Measurements from ENCODE around the gene ASB13.
A peak's percentile ranks its signal among the peaks of the same experiment; 100 is the strongest.

Gene ASB13

GRCh38 chr10:5647507-5648240 lies 18.7 kb downstream of the ASB13 start:
- DNase-seq (ENCODE audit: low read depth in 2 of 2) = no peak

DNA sequence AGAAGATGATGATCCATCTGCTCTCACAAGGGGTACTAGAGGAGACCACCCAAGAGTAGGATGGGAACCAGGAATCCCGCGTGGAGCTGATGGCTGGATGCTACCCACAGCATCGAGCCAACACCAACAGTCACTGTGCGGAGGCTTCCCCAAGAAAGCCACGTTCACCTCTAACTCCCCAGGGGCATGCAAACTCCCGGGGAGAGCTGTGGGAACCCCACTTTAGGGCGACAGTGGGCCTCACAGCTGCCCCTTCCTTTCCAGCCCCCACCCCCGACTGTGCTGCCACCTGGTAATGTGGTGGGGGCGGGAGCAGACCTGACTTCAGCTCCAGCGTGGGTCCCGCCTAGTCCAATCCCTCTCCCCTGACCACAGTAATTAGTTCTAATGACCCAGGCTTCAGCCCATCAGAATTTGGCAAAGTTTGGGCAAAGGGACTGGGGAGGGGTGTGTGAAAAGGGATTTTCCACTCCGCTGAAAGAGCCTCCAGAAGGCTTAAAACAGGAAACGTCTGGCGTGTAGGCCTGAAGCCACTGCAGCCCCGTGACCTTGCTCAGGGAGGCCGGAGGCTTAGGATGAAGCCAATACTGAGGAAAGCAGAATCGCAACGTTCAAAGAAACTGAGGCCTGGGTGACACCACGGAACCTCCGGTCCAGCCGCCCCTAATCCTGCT lies 20.3 kb downstream of the ASB13 start:
- no peak for DNase-seq (ENCODE audit: low read depth in 2 of 2)

DNA sequence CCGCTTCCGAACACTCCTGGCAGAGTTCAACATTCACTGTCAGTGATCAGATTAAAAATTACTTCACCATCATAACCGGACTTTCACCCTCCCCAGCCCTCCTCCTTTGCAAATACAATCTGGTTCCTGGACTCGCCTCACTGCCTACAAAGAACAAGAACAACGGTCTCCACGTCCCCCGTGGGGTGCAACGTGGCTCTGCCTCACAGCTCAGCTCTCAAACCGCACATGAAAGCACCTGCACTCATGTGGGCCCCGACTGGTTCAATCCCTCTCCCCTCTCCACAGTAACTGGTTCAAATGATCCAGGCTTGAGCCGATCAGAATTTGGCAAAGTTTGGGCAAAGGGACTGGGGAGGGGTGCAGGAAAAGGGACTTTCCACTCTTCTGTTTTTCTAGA lies 21.0 kb downstream of the ASB13 start:
- DNase-seq (ENCODE audit: low read depth in 2 of 2) = no peak

DNA sequence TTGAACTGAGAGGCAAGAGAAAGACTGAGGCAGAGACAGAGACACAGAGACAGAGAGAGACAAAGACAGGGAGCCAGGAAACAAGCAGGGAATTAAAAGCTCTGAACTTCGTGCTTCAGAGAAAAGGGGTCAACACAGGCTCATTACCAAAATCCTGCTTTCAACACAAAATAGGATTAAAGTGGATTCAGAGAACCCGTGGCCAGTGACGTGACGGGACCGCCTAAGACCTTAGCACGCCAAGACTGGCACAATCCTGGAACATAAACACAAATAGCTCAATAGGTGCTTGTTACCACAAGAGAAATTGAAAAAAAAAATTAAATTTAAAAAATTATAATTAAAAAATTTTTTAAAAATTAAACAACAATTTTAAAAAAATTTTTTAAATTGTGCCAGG lies 21.5 kb downstream of the ASB13 start:
- DNase-seq (ENCODE audit: low read depth in 2 of 2) = no peak

GRCh38 chr10:5643346-5644067 lies 22.9 kb downstream of the ASB13 start:
- DNase-seq (ENCODE audit: low read depth in 2 of 2) = no peak

DNA sequence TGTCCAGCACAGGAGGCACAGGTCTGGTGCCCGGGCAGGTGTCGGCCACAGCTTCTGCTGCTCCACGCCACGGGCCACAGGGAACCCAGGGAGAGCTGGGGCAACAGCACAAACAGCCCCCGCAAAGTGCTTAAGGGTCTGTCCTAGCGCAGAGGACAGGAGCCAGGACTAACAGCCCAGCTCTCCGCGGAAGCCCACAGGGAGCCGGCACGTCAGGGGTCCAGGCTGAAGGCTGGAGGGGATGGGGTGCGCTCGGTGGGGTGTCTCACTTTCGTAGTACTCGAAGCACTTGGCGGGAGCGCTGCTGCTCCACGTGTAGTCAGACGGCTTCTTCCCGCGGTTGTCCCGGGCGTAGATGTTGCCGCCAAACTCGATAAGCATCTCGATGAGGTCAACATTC lies 24.9 kb downstream of the ASB13 start:
- DNase-seq (ENCODE audit: low read depth in 2 of 2) = no peak

GRCh38 chr10:5640501-5640900 lies 25.9 kb downstream of the ASB13 start:
- no peak for DNase-seq (ENCODE audit: low read depth in 2 of 2)

DNA sequence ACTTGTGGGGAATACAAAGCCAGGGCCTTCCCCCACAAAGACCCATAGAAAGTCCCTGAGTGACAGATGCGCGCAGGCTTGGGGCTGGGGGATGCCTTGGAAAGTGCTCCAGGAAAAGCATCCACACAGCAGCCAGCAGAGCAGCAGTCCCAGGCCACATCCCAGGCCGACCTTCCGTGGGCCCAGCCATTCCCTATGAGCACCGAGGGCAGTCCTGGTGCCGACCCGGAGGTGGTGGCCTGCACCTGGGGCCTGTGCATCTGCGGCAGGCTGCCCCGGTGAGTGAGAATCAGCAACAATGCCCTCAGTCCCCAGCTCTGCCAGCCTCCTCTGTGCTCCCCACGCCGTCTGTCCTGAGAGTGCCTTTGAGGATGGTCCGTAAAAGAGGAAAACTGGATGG lies 26.4 kb downstream of the ASB13 start:
- no peak for DNase-seq (ENCODE audit: low read depth in 2 of 2)

GRCh38 chr10:5639066-5639465 lies 27.3 kb downstream of the ASB13 start:
- no peak for DNase-seq (ENCODE audit: low read depth in 2 of 2)

DNA sequence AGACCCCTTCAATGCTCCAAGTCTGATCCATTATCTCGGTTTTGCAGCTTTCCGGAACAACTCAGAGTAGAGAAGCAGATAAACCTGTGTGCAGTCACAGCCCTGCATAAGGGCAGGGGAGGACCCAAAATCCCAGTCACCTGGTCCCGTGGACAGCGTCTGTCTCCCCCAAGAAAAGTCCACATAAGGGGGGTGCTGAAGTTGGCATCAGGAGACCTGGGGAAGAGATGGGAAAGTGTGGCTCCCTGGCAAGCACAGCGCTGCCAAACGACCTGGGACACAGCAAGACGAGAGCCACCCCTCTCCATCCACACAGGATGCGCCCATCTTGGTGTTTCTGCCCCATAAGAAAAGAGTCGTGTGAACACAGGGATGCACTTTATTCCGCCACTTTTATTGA lies 27.9 kb downstream of the ASB13 start:
- DNase-seq (ENCODE audit: low read depth in 2 of 2) = no peak

DNA sequence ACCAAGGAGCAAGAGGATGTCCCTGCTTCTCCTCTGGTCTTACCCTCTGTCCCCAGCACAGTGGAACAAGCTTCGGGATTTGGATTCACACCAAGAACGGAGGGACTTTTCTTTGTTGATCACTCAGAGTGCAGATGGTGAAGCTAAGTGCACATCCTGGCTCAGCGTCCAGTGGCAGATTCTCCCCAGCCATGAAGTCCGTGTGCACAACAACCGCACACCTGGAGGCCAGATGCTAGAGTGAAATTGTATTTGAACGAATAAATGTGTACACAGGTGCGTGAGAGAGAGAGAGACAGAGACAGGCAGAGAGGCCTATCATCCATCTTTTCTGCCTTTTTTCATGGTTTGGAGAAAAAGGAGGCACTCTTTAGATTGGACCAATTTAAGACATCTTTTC lies 31.5 kb downstream of the ASB13 start:
- DNase-seq (ENCODE audit: low read depth in 2 of 2) = no peak

DNA sequence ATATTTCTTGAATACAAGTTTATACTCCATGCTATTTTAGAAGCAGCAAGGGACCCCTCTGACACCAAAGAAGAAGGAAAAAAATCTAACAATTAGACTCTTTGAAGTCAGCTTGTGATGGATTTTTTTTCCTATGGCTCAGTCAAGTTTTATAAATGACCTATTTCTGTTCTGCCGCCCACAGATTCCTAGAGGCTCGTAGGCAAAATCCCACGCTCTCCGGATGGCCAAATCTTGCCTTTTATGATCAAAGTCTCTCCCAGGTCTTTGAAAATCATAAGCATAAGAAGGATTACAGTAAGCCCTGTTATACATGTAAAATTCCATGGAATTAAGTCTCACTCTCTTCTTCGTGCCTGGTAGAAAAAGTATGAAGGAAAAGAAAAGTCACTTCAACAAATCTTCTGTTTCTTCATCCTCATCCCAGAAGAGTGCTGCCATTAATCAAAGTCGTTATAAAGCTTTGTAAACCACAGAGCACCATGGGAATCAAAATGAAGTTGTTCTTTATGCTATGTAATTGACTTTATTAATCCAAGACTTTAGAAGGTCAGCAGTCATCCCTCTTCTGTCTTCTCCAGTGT lies 33.1 kb downstream of the ASB13 start:
- no peak for DNase-seq (ENCODE audit: low read depth in 2 of 2)

DNA sequence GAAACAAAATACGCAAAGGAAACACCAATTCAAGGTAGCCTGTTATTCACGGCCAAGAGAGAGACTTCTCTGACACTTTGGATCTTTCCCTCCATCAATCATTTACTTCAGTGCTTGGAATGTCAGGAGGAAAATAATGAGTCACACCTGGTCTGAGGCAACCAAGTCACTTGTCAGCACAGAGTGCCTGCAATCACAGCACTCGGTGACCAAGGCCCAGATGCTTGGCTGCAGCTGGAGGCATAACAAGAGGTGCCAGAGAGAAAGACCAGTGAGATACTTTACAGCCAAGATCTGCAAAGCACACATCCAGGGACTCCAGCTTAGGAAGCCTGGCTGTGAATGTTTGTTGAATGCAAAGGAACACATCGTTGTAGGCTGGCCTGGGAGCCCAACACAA lies 33.9 kb downstream of the ASB13 start:
- DNase-seq (ENCODE audit: low read depth in 2 of 2) = no peak

- no peak for DNase-seq (ENCODE audit: low read depth in 2 of 2)
These were observed 34.5 kb downstream of the ASB13 start for GRCh38 chr10:5631936-5632335.

DNA sequence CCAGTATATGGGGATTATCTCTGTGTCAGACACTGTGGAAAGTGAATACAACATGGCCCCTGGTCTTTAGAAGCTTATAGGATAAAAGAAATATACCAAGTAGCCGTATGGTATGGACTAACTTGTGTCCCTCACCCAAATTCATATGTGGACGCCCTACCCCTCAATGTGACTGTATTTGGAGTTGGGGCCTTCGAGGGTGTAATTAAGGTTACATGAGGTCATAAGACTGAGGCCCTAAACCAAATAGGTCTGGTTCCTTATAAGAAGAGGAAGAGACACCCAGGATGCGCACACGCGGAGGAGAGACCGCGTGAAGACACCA lies 36.3 kb downstream of the ASB13 start:
- DNase-seq (ENCODE audit: low read depth in 2 of 2) = no peak

GRCh38 chr10:5629303-5630111 lies 36.9 kb downstream of the ASB13 start:
- DNase-seq (ENCODE audit: low read depth in 2 of 2) = peak; percentile 65 to 91

- DNase-seq (ENCODE audit: low read depth in 2 of 2) = peak in 1 of 2 experiments; percentile 27
These were observed 37.7 kb downstream of the ASB13 start for GRCh38 chr10:5628451-5629302.

- DNase-seq (ENCODE audit: low read depth in 2 of 2) = no peak
These were observed 38.8 kb downstream of the ASB13 start for GRCh38 chr10:5627486-5628044.

- no peak for DNase-seq (ENCODE audit: low read depth in 2 of 2)
These were observed 40.2 kb downstream of the ASB13 start for GRCh38 chr10:5625992-5626777.

DNA sequence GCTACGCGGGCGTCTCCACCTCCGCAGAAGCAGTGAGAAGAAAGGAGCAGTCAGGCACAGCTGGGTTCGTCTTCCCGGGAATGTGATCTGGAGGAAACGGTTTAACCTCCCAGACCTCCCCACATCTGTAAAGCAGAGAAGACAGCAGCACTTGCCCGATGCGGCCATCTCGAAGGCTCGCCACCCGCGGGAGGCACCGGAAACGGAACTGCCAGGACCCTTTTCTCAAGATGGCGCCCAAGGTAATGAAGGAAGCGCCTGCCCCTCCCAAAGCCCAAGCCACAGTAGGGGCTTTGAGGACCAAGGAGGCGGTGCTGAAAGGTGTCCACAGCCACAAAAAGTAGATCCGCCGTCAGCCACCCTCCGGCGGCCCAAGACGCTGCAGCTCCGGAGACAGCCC lies 41.7 kb downstream of the ASB13 start:
- no peak for DNase-seq (ENCODE audit: low read depth in 2 of 2)
